Brain microvascular endothelial cell (primary cell): ENCODE data around the gene GABRG2.

ENCODE experiments used
- DNase-seq: peaks from one replicate; pipeline ENCODE4 v3.0.0-alpha.2; 2020
- H3K27ac ChIP-seq: fragments of 250-450 bp; sonication (Bioruptor Pico); 2 replicates; pipeline ENCODE4 v1.5.1; 2020; ENCODE audit warnings: mild to moderate bottlenecking, moderate library complexity
- H3K27me3 ChIP-seq: fragments of 250-450 bp; sonication (Bioruptor Pico); replicated peaks from 2 replicates; pipeline ENCODE4 v1.5.1; 2020; ENCODE audit warnings: mild to moderate bottlenecking
- H3K36me3 ChIP-seq: fragments of 250-450 bp; sonication (Bioruptor Pico); replicated peaks from 2 replicates; pipeline ENCODE4 v1.5.1; 2020; ENCODE audit warnings: mild to moderate bottlenecking
- H3K4me3 ChIP-seq: 2 replicates; pipeline ENCODE4 v1.5.1; 2011; ENCODE audit warnings: low read depth, mild to moderate bottlenecking, control low read depth, low read length, moderate library complexity
- in situ Hi-C: cut with HindIII; loops from 2 replicates; pipeline ENCODE4 v1.10.0; 2017; ENCODE audit warnings: low sequenced_read_pairs, low pct_ligation_motif_present
- TF ChIP-seq, protein P1 (sequence below): IDR thresholded peaks from 2 replicates; pipeline ENCODE4 v1.5.1; 2011; ENCODE audit warnings: low read depth, mild to moderate bottlenecking, moderate library complexity, low read length, control low read depth, inconsistent platforms; ENCODE audit errors: missing control alignments

The GABRG2 gene

DNA sequence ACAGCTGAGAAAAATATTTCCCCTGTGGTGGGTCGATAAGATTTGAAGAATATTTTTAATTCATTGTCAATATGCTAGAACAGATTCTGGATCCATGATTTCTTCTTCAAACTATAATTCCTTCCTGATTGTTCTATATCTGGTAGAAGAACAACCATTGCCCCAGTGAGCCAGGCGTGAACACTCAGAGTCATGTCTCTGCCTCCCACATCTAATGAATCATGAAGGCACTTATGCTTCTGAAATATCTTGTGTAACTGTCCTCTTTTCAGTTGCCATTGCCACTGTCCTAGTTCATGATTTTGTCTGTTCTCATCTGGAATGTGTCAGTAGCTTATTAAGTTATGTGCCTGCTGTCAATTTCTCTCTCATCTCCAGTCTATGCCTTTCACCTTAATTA, 40.0 kb downstream of the GABRG2 start:
- Histone ChIP-seq H3K27me3 (no peaks in the 10 kb centered on the region), H3K4me3 (no peak overlapping the region), H3K36me3 (no peaks in the 10 kb centered on the region), H3K27ac (no peak overlapping the region)
- TF ChIP-seq, protein P1, sequence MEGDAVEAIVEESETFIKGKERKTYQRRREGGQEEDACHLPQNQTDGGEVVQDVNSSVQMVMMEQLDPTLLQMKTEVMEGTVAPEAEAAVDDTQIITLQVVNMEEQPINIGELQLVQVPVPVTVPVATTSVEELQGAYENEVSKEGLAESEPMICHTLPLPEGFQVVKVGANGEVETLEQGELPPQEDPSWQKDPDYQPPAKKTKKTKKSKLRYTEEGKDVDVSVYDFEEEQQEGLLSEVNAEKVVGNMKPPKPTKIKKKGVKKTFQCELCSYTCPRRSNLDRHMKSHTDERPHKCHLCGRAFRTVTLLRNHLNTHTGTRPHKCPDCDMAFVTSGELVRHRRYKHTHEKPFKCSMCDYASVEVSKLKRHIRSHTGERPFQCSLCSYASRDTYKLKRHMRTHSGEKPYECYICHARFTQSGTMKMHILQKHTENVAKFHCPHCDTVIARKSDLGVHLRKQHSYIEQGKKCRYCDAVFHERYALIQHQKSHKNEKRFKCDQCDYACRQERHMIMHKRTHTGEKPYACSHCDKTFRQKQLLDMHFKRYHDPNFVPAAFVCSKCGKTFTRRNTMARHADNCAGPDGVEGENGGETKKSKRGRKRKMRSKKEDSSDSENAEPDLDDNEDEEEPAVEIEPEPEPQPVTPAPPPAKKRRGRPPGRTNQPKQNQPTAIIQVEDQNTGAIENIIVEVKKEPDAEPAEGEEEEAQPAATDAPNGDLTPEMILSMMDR = no peak
- in situ Hi-C loops = no loop called here
- no peak for DNase-seq

DNA sequence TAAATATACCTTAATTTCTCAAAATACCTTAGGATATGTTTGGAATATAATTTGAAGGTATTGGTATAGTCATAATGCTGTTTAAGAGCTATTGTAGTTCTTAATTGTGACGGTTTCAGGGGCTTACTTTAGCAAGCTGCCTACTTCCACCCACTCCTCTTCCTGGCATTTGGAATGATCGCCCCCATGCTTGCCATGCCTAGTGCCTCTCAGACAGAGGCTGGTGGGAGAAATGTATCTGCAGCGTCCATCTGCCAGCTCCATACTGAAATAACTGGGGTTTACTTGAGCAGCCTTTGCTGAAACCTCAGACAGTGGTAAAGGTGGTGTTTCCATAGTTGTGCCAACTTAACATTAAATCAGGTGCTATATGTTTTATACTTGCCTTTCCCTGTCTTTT, 52.2 kb downstream of the GABRG2 start:
- TF ChIP-seq, protein P1 = no peak
- Histone ChIP-seq H3K4me3 (no peak overlapping the region), H3K27ac (no peak overlapping the region), H3K27me3 (no peaks in the 10 kb centered on the region), H3K36me3 (no peaks in the 10 kb centered on the region)
- no peak for DNase-seq
- in situ Hi-C loops = no loop called here

DNA sequence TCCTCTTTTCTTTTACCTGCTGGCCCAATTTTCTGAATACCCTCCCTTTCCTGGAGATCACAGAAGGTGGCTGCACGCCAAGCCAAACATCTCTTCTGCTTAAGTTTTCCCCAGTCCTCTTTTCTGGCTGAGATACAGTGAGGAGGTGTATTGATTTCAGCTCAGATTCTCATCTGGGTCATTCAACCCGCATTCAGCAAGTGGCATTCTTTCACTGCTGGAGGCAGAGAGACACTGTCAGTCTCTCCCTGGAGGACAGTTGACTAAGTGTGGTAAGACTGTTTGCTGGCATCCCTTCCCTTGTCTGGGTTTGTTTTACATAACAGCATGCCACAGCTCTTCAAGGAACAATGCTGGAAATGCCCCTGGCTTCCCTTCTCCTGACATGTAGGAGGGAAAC, 60.5 kb downstream of the GABRG2 start:
- in situ Hi-C loops = no loop called here
- Histone ChIP-seq H3K27ac (no peak overlapping the region), H3K36me3 (no peaks in the 10 kb centered on the region), H3K4me3 (no peak overlapping the region), H3K27me3 (no peaks in the 10 kb centered on the region)
- no peak for DNase-seq
- TF ChIP-seq, protein P1 = no peak

DNA sequence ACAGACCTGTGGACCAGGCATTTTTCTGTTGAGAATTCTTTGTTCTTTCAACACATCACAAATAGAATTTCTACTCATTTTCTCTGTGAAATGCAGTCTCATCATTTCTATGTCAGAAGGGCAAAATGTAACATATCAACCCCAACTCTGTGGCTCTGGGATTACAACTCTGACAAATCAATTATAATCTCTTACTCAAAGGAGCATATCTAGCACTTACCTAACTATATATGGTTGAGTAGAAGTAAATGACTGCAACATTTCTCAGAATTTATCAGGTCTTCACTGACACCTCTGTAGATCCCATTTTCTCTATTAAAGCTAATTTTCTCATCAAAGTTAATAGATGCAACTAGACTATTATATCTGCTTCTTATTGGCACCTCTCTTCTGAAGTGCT, 64.8 kb downstream of the GABRG2 start:
- Histone ChIP-seq H3K27me3 (no peaks in the 10 kb centered on the region), H3K4me3 (no peak overlapping the region), H3K36me3 (no peaks in the 10 kb centered on the region), H3K27ac (no peak overlapping the region)
- no peak for DNase-seq
- TF ChIP-seq, protein P1 = no peak
- in situ Hi-C loops = no loop called here

DNA sequence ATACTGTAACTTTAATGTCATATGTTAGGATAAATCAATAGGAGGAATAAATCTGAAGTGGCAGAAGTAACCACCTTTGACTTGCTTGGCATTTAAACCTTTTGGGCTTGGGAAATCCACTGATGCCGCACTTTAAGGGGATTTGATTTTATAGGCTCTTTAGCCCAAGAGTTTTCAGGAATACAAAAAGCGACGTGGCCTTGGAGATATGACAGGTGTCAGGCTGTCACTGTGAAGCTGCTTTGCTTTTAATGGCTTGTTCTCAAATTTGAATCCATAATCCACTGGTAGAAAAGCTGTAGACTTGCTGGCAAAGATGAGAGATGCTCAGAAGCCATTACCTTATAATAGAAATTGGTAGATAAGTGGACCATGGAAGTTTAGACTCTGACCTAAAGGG, 71.6 kb downstream of the GABRG2 start:
- TF ChIP-seq, protein P1 = no peak
- no peak for DNase-seq
- Histone ChIP-seq H3K36me3 (no peaks in the 10 kb centered on the region), H3K27me3 (no peaks in the 10 kb centered on the region), H3K4me3 (no peak overlapping the region), H3K27ac (no peak overlapping the region)
- in situ Hi-C loops = no loop called here

DNA sequence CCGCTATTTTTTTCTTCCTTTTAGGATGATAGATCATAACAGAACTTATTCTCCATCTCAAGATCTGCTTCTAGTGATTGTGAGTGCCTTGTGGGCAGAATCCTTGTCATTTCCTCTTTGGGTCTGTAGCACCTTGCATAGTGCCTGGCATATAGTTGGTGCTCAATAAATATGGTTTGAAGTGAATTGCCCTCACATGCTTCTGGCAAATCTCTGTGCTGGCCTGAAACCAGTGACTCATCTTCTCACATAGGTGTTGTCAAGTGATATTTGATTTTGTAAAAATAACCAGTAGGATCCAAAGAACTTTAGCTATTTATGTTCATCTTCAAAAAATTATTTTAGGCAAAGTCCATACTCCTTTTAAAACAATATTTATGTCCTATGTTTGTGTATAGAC, 86.7 kb downstream of the GABRG2 start:
- DNase-seq = no peak
- no peaks in the 10 kb centered on the region for H3K27me3 ChIP-seq
- in situ Hi-C loops = no loop called here
- H3K27ac ChIP-seq = no peak overlapping the region
- H3K36me3 ChIP-seq = no peaks in the 10 kb centered on the region
- H3K4me3 ChIP-seq = no peak overlapping the region
- TF ChIP-seq, protein P1 = no peak
